Neural progenitor cell (in vitro differentiated cells): Measurements from ENCODE around the gene SLC30A2.

Source experiments
- CTCF ChIP-seq: fragments of 200-600 bp; sonication (generic); IDR thresholded peaks from 2 replicates; pipeline ENCODE4 v1.5.1; 2017; ENCODE audit warnings: antibody characterized with exemption, mild to moderate bottlenecking
- EZH2 ChIP-seq: fragments of 200-600 bp; sonication (generic); IDR thresholded peaks from 2 replicates; pipeline ENCODE4 v1.6.1; 2017; ENCODE audit warnings: antibody characterized with exemption, mild to moderate bottlenecking, moderate library complexity
- EZH2phosphoT487 ChIP-seq: fragments of 200-600 bp; sonication (generic); IDR thresholded peaks from 2 replicates; pipeline ENCODE4 v1.6.1; 2017; ENCODE audit warnings: antibody characterized with exemption

- TF ChIP-seq CTCF: no peak
- TF ChIP-seq EZH2phosphoT487: no peak
- TF ChIP-seq EZH2: no peak
Measured at GRCh38 chr1:26059906-26060305, 14.0 kb upstream of the SLC30A2 start.
